Measurements from ENCODE around the gene P2RY11.

DNA sequence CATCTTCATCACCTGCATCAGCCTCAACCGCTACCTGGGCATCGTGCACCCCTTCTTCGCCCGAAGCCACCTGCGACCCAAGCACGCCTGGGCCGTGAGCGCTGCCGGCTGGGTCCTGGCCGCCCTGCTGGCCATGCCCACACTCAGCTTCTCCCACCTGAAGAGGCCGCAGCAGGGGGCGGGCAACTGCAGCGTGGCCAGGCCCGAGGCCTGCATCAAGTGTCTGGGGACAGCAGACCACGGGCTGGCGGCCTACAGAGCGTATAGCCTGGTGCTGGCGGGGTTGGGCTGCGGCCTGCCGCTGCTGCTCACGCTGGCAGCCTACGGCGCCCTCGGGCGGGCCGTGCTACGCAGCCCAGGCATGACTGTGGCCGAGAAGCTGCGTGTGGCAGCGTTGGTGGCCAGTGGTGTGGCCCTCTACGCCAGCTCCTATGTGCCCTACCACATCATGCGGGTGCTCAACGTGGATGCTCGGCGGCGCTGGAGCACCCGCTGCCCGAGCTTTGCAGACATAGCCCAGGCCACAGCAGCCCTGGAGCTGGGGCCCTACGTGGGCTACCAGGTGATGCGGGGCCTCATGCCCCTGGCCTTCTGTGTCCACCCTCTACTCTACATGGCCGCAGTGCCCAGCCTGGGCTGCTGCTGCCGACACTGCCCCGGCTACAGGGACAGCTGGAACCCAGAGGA, 2.6 kb downstream of the P2RY11 start:
- TF ChIP-seq, protein P1, sequence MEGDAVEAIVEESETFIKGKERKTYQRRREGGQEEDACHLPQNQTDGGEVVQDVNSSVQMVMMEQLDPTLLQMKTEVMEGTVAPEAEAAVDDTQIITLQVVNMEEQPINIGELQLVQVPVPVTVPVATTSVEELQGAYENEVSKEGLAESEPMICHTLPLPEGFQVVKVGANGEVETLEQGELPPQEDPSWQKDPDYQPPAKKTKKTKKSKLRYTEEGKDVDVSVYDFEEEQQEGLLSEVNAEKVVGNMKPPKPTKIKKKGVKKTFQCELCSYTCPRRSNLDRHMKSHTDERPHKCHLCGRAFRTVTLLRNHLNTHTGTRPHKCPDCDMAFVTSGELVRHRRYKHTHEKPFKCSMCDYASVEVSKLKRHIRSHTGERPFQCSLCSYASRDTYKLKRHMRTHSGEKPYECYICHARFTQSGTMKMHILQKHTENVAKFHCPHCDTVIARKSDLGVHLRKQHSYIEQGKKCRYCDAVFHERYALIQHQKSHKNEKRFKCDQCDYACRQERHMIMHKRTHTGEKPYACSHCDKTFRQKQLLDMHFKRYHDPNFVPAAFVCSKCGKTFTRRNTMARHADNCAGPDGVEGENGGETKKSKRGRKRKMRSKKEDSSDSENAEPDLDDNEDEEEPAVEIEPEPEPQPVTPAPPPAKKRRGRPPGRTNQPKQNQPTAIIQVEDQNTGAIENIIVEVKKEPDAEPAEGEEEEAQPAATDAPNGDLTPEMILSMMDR (conservative IDR thresholded peaks at IDR 0.05; ENCODE audit: low read depth, low read length) = no peak
- TF ChIP-seq RCOR1 (IDR thresholded peaks at IDR 0.05; ENCODE audit: insufficient replicate concordance, low read length) (no peak), CEBPB (IDR thresholded peaks at IDR 0.05; ENCODE audit: low read depth, low read length) (no peak), RAD21 (IDR thresholded peaks at IDR 0.05; ENCODE audit: low read length) (no peak), MXI1 (IDR thresholded peaks at IDR 0.05; ENCODE audit: borderline replicate concordance, low read depth, low read length) (no peak), RFX5 (IDR thresholded peaks at IDR 0.05; ENCODE audit: low read depth, low read length) (no peak), BHLHE40 (IDR thresholded peaks at IDR 0.05; ENCODE audit: low read depth, low read length) (no peak), MAFK (IDR thresholded peaks at IDR 0.05; ENCODE audit: low read depth, low read length) (no peak), POLR2A (IDR thresholded peaks at IDR 0.05; ENCODE audit: low read depth, low read length) (no peak; the same call in 1 of the 2 replicates), MAZ (IDR thresholded peaks at IDR 0.05; ENCODE audit: borderline replicate concordance, low read depth, low read length) (no peak), SMC3 (IDR thresholded peaks at IDR 0.05; ENCODE audit: low read depth, low read length) (no peak), FOS (IDR thresholded peaks at IDR 0.05; ENCODE audit: low read depth, low read length) (no peak), CHD1 (IDR thresholded peaks at IDR 0.05; ENCODE audit: low read depth, low read length) (no peak)
- TF ChIP-seq, protein P2, sequence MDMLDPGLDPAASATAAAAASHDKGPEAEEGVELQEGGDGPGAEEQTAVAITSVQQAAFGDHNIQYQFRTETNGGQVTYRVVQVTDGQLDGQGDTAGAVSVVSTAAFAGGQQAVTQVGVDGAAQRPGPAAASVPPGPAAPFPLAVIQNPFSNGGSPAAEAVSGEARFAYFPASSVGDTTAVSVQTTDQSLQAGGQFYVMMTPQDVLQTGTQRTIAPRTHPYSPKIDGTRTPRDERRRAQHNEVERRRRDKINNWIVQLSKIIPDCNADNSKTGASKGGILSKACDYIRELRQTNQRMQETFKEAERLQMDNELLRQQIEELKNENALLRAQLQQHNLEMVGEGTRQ (IDR thresholded peaks at IDR 0.05; ENCODE audit: low read depth, low read length) = no peak

Data from IMR-90 (cell line).